Endothelial cell of umbilical vein (primary cell): ENCODE measurements around the gene PTPN9. TPM values are rescaled to one million over a fixed set of nuclear protein-coding genes. Genes with fewer than 3 reads are reported as not detected.

ENCODE experiments used
- BruUV-seq: library from RNA; stranded (reverse); fragments of 400-500 nt; replicated peaks from 2 replicates; lab custom pipeline; 2021; lab: Mats Ljungman, UMichigan
- CTCF ChIA-PET: fragments of 300-600, 350-600 bp; sonication (Branson Sonifier 250); formaldehyde crosslinking; loops from one replicate; lab custom pipeline; 2021; ENCODE audit warnings: antibody characterized with exemption, inconsistent platforms; lab: Charles Lee
- POLR2A ChIA-PET: fragments of 300-600, 350-600 bp; sonication (Branson Sonifier 250); formaldehyde crosslinking; loops from one replicate; lab custom pipeline; 2021; ENCODE audit warnings: antibody characterized with exemption, inconsistent platforms; lab: Charles Lee
- DNase-seq: peaks from one replicate; pipeline ENCODE4 v3.0.0-alpha.2; 2011; ENCODE audit warnings: low read depth, low spot score
- FAIRE-seq: peaks from 2 replicates; lab custom pipeline; 2011; peaks lifted over from hg19 to GRCh38; lab: Jason Lieb, UNC
- H2AFZ ChIP-seq: 2 replicates; pipeline ENCODE4 v1.6.0; 2012; ENCODE audit warnings: low read depth, low read length, control low read depth, inconsistent platforms
- H3K27ac ChIP-seq: 2 replicates; pipeline ENCODE4 v1.5.1; 2011; ENCODE audit warnings: low read depth, mild to moderate bottlenecking, control low read depth, low read length, moderate library complexity; ENCODE audit not compliant: insufficient read depth
- H3K27me3 ChIP-seq, 2 experiments: 2 replicates each; pipeline versions ENCODE4 v1.6.0 to v1.6.1; 2011; ENCODE audit warnings: low read length in 2 of 2, mixed read lengths in 1 of 2; ENCODE audit not compliant: control insufficient read depth in 2 of 2, insufficient read depth in 2 of 2
- H3K36me3 ChIP-seq, 2 experiments: 2 replicates in 1 of 2; 3 replicates in 1 of 2; pipeline ENCODE4 v1.5.1; 2011; ENCODE audit warnings: low read length in 2 of 2, mild to moderate bottlenecking in 1 of 2, moderate library complexity in 1 of 2; ENCODE audit not compliant: control insufficient read depth in 2 of 2, insufficient read depth in 2 of 2; ENCODE audit errors: extremely low read depth in 1 of 2
- H3K4me1 ChIP-seq: 3 replicates; pipeline ENCODE4 v1.5.1; 2011; ENCODE audit warnings: mild to moderate bottlenecking, low read length; ENCODE audit not compliant: control insufficient read depth, insufficient read depth; ENCODE audit errors: extremely low read depth
- H3K4me2 ChIP-seq: 2 replicates; pipeline ENCODE4 v1.6.1; 2011; ENCODE audit warnings: low read length, control low read depth, mixed read lengths; ENCODE audit not compliant: insufficient read depth
- H3K4me3 ChIP-seq, 3 experiments: fragments of 200-600 bp in 1 of 3; sonication (generic), shearing (Covaris generic) in 1 of 3; replicated peaks in 1 of 3; 2 replicates each; pipeline ENCODE4 v1.5.1; 2011 to 2016; ENCODE audit warnings: control low read depth in 3 of 3, low read length in 3 of 3, mild to moderate bottlenecking in 2 of 3, inconsistent platforms in 1 of 3, low read depth in 1 of 3, moderate library complexity in 1 of 3; ENCODE audit not compliant: insufficient read depth in 1 of 3
- H3K79me2 ChIP-seq: 2 replicates; pipeline ENCODE4 v1.6.0; 2012; ENCODE audit warnings: low read length, inconsistent platforms; ENCODE audit not compliant: control insufficient read depth, insufficient read depth
- H3K9ac ChIP-seq: replicated peaks from 2 replicates; pipeline ENCODE3; 2011; ENCODE audit warnings: low read length, control low read depth; ENCODE audit not compliant: insufficient read depth; ENCODE audit errors: extremely low read depth
- H3K9me1 ChIP-seq: replicated peaks from 3 replicates; pipeline ENCODE4 v1.6.0; 2011; ENCODE audit warnings: mild to moderate bottlenecking, low read length; ENCODE audit not compliant: control insufficient read depth, insufficient read depth; ENCODE audit errors: extremely low read depth
- H3K9me3 ChIP-seq: replicated peaks from 2 replicates; pipeline ENCODE4 v1.5.1; 2012; ENCODE audit warnings: low read length, inconsistent platforms; ENCODE audit not compliant: control insufficient read depth, insufficient read depth
- H4K20me1 ChIP-seq: replicated peaks from 2 replicates; pipeline ENCODE3; 2011; ENCODE audit warnings: mild to moderate bottlenecking, low read length; ENCODE audit not compliant: control insufficient read depth, insufficient read depth; ENCODE audit errors: extremely low read depth
- CTCF ChIP-seq, 2 donors: IDR thresholded peaks; 1 replicate in 1 of 2; 2 replicates in 1 of 2; pipeline ENCODE4 v1.5.1; 2011; ENCODE audit warnings: low read length in 2 of 2, mild to moderate bottlenecking in 2 of 2, moderate library complexity in 2 of 2, control low read depth in 1 of 2, inconsistent platforms in 1 of 2, low read depth in 1 of 2; ENCODE audit not compliant: insufficient read depth in 1 of 2; ENCODE audit errors: extremely low read depth in 1 of 2
- GATA2 ChIP-seq: IDR thresholded peaks from 2 replicates; pipeline ENCODE4 v1.7.0; 2011; ENCODE audit warnings: low read depth, mild to moderate bottlenecking, moderate library complexity, mixed read lengths, low read length; ENCODE audit not compliant: insufficient read length, insufficient read depth
- JUN ChIP-seq: IDR thresholded peaks from 2 replicates; pipeline ENCODE4 v1.6.1; 2011; ENCODE audit warnings: borderline replicate concordance, low read depth; ENCODE audit not compliant: insufficient read length, insufficient read depth
- dilution Hi-C: fragments of 300-500 bp; cut with MboI; formaldehyde crosslinking; loops from one replicate; pipeline ENCODE4 v1.15.0; 2019; ENCODE audit warnings: low sequenced_read_pairs; ENCODE audit not compliant: extremely low pct_ligation_motif_present
- intact Hi-C: fragments of 100-400 bp; cut with micrococcal nuclease; formaldehyde crosslinking; loops from one replicate; pipeline ENCODE4 v1.10.0; 2022
- polyA plus RNA-seq, 4 experiments: library from polyadenylated mRNA; depleted of rRNA in 3 of 4; stranded (reverse) in 3 of 4; unstranded in 1 of 4; fragments of >200 nt; gene quantifications; 2 replicates each; pipeline versions ENCODE4 v1.2.1 to v1.2.3, GENCODE V29; 2011 to 2012; ENCODE audit warnings: missing spikeins in 1 of 4
- total RNA-seq: library from RNA; stranded (reverse); gene quantifications from 2 replicates; pipeline ENCODE4 v1.2.3, GENCODE V29; 2021

The PTPN9 gene
- total and polyA plus RNA-seq, 2 donors (not counting 3 experiments of a cell fraction or from before 2014, with no cell fraction given): 31.4 to 37.2 TPM

GRCh38 chr15:75533945-75534344 is 45.2 kb downstream of the PTPN9 start:
- no peak overlapping the region for H3K9ac ChIP-seq
- no peak overlapping the region for H3K4me3 ChIP-seq
- H3K36me3 ChIP-seq: no peaks in the 10 kb centered on the region
- FAIRE-seq (no peak), DNase-seq (no peak)
- BruUV-seq: no TSS peak
- no peak overlapping the region for H3K27ac ChIP-seq
- H3K79me2 ChIP-seq: peaks cover 35% of the 10 kb centered on the region
- ChIA-PET CTCF (interaction anchor here (1.2 to 2.3 kb wide), 2 partner anchors 9 to 25 kb away, joined by 3 to 13 read pairs; no protein-coding TSS in a partner anchor), POLR2A (no interaction called here)
- intact Hi-C loops: loop anchor here (2.0 kb wide), 2 partner anchors 45 to 79 kb away; partner anchors contain the start of gene PTPN9
- H3K4me2 ChIP-seq: no peak overlapping the region
- no peaks in the 10 kb centered on the region for H3K9me1 ChIP-seq
- TF ChIP-seq JUN: no peak
- no peak for TF ChIP-seq GATA2
- no peak for TF ChIP-seq CTCF (IDR thresholded peaks at IDR 0.05; ENCODE audit: extremely low read depth in 1 of 2, insufficient read depth in 1 of 2, low read depth in 1 of 2, low read length in 2 of 2)
- H2AFZ ChIP-seq: no peak overlapping the region
- dilution Hi-C loops: no loop called here
- no peaks in the 10 kb centered on the region for H3K27me3 ChIP-seq
- H3K9me3 ChIP-seq: no peaks in the 10 kb centered on the region
- peaks cover 9% of the 10 kb centered on the region for H4K20me1 ChIP-seq
- H3K4me1 ChIP-seq: peaks cover 24% of the 10 kb centered on the region
